Epithelial cell of alveolus of lung (primary cell): ENCODE measurements around the gene PECR. TPM values are rescaled to one million over a fixed set of nuclear protein-coding genes. Genes with fewer than 3 reads are reported as not detected.

Experiments
- total RNA-seq: library from RNA; depleted of rRNA; stranded (reverse); fragments of >200 nt; gene quantifications from 2 replicates; pipeline ENCODE4 v1.2.1, GENCODE V29; 2015

The PECR gene
- total RNA-seq, result 4.6 and 7.0 TPM in 2 replicates

DNA sequence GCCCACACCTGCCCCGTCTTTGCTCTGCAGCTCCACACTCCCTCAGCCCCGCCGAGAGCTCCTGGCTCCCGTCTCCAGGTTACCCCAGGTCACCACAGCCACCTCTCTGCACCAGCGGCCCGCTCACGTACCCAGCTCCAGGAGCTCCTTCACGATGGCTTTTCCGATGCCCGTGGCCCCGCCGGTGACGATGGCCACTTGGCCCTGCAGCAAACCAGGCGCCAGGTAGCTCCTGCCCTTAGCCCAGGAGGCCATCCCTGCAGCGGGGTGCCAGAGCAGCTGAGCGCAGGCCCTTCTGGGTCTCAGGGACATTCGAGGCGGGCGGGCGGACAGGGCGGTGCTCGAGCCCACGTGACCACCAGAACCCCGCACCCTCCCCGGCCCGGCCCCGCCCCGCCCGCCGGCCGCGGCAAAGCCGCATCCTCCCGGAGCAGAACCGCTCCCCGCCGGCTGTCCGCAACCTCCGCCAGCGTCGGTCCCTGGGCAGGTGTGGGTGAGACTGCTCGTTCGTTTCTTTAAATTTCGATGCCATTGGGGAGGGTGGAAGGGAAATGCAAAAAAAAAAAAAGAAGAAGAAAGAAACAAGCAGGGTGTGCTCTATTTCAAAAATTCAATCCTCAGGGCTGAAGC lies at the start of gene PECR, which contains the start of gene TMEM169:
Gene PECR, minus strand, starts transcription at position 323 of the 630 bp plus-strand sequence. Its CDS starts 68 bp downstream, at position 255.
Gene TMEM169, plus strand, starts transcription at position 433 of the 630 bp plus-strand sequence. CDS start 14,045 bp downstream, outside the sequence.

DNA sequence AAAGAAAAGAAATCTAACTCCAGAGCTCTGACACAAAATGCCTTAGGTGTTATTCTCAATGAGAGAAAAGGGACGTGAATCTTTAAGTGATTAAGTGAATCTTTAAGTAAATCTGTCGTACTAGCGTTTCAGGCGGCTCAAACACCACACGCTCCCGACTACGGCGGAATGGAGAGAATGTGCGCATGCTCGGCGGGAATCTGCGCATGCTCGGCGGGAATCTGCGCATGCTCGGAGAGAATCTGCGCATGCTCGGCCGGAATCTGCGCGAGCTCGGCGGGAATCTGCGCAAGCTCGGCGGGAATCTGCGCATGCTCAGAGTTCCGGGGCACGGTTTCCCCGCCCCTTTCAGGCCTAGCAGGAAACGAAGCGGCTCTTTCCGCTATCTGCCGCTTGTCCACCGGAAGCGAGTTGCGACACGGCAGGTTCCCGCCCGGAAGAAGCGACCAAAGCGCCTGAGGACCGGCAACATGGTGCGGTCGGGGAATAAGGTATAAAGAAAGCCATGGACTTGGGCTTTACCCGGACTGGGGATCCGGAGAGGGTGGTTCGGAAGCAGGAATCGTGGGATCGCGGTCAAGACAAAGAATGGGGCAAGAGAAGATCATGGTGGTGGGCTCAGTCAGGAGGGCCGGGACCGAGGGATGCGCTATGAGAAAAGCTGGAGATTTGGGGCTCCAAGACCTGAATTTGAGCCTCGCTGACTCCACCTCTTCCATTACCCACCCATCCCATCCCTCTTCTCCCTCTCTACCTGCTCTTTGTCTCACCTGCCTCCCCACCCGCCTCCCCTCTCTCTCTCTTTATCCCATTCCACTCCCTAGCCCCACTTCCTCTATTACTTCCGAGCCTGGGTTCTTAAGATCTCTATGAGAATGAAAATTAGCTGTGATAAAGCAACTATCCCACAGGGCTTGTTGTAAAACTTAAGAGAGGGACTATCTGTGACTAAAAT lies 27.6 kb upstream of the PECR start, which contains the start of gene XRCC5:
Gene XRCC5, plus strand, starts transcription at position 382 of the 955 bp plus-strand sequence. Its CDS starts 89 bp downstream, at position 471.

DNA sequence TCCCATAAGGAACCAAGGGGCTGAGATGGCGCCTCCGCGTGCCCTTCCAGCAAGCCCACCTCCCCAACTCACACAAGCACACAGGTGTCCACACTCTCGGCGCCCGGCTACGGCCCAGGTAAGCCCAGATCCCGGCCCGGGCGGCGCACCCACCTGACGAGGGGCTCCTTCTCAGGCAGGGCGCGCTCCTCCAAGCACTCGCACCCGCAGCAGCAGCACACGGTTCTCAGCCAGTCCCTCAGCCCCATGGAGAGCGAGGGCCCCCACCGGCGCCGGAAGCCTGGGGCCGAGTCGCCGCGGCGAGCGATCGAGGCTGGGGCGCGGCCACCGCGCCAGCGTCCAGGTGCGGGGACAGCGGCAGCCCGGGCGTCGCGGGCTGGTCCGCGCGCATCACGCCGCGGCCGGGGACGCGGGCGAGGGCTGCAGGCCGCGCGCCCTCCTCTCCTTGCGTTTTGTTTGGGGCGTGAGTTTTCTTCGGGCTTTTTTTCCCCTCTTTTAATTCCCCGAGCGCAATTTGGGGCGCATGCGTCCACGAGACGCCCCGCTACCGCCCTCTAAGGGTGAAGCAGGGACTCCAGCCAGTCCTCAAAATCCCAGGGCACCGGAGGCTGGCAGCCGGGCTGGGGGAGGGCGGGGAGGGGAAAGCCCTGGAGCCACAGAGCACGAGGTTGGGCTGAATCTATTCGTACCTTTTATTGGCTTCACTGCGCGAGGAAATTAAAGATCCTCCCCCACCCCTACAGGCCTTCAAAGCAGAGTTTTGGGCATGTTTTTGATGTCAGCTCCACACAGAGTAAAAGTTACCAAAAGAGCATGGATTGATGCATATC lies 68.3 kb downstream of the PECR start, which contains the start of gene MREG:
Gene MREG, minus strand, starts transcription at position 472 of the 830 bp plus-strand sequence. Its CDS starts 224 bp downstream, at position 248.

Other genes with a start within 250 kb of the PECR start
- gene MREG, start 68.3 kb downstream of the PECR start, total RNA-seq, result 0.32 and 1.4 TPM in 2 replicates
- gene TMEM169, start 110 bp upstream of the PECR start, total RNA-seq, result 0.16 and 0.65 TPM in 2 replicates
- 195 and 228 TPM in 2 replicates for gene XRCC5, start 27.5 kb upstream of the PECR start, total RNA-seq